HepG2 (cell line): ENCODE measurements around the gene IP6K1. TPM values are rescaled to one million over a fixed set of nuclear protein-coding genes. Genes with fewer than 3 reads are reported as not detected.

Experiments used
- BHLHE40 ChIP-seq: IDR thresholded peaks from 2 replicates; pipeline ENCODE4 v1.6.1; 2011; ENCODE audit warnings: low read length, improper control_type of control experiment
- CBX1 ChIP-seq: IDR thresholded peaks from one replicate; pipeline ENCODE4 v1.6.1; 2016; ENCODE audit warnings: antibody characterized with exemption, low read depth
- DNMT3B ChIP-seq: conservative IDR thresholded peaks from 2 replicates; pipeline ENCODE4 v1.6.1; 2016; ENCODE audit warnings: missing biosample characterization, control low read depth
- EEA1 ChIP-seq: sonication (generic); formaldehyde crosslinking; IDR thresholded peaks from 2 replicates; pipeline ENCODE4 v1.5.1; 2020; ENCODE audit warnings: mild to moderate bottlenecking, missing genetic modification reagents, borderline replicate concordance
- ETV5 ChIP-seq: IDR thresholded peaks from 2 replicates; pipeline ENCODE4 v1.6.1; 2018; ENCODE audit warnings: missing biosample characterization, missing genetic modification reagents, inconsistent platforms, borderline replicate concordance
- FOXK1 ChIP-seq: sonication (generic); formaldehyde crosslinking; IDR thresholded peaks from 2 replicates; pipeline ENCODE4 v1.4.0; 2020; ENCODE audit warnings: low read depth, missing genetic modification reagents, borderline replicate concordance
- HNF4G ChIP-seq, 2 experiments: sonication (generic) in 1 of 2; formaldehyde crosslinking in 1 of 2; IDR thresholded peaks; 2 replicates each; pipeline versions ENCODE4 v1.4.0 to v1.6.1; 2011 to 2020; ENCODE audit warnings: borderline replicate concordance in 2 of 2, low read depth in 2 of 2, mild to moderate bottlenecking in 2 of 2, low read length in 1 of 2, missing genetic modification reagents in 1 of 2, moderate library complexity in 1 of 2
- LBX2 ChIP-seq: sonication (generic); formaldehyde crosslinking; IDR thresholded peaks from 2 replicates; pipeline ENCODE4 v1.5.0; 2020; ENCODE audit warnings: missing genetic modification reagents, mild to moderate bottlenecking, borderline replicate concordance
- MEIS1 ChIP-seq: sonication (generic); formaldehyde crosslinking; IDR thresholded peaks from 2 replicates; pipeline ENCODE4 v1.9.0; 2021; ENCODE audit warnings: mild to moderate bottlenecking, missing genetic modification reagents, moderate library complexity, borderline replicate concordance
- SIN3B ChIP-seq: fragments of 150-350 bp; IDR thresholded peaks from 2 replicates; pipeline ENCODE4 v1.6.1; 2014; ENCODE audit warnings: low read length
- SMAD3 ChIP-seq: sonication (generic); formaldehyde crosslinking; IDR thresholded peaks from 2 replicates; pipeline ENCODE4 v1.4.0; 2020; ENCODE audit warnings: missing genetic modification reagents
- SP140L ChIP-seq: sonication (generic); formaldehyde crosslinking; IDR thresholded peaks from 2 replicates; pipeline ENCODE4 v1.4.0; 2020; ENCODE audit warnings: missing genetic modification reagents, borderline replicate concordance
- TAF15 ChIP-seq: fragments of 200-400 bp; formaldehyde crosslinking; IDR thresholded peaks from one replicate; pipeline ENCODE4 v1.6.1; 2018; ENCODE audit warnings: mild to moderate bottlenecking, low read depth, low read length; ENCODE audit not compliant: poor library complexity, severe bottlenecking
- ZBTB37 ChIP-seq: sonication (generic); formaldehyde crosslinking; IDR thresholded peaks from 2 replicates; pipeline ENCODE4 v1.4.0; 2020; ENCODE audit warnings: mild to moderate bottlenecking, missing genetic modification reagents
- ZNF224 ChIP-seq: sonication (generic); formaldehyde crosslinking; IDR thresholded peaks from 2 replicates; pipeline ENCODE4 v1.5.0; 2020; ENCODE audit warnings: mild to moderate bottlenecking, missing genetic modification reagents
- ZNF264 ChIP-seq: sonication (generic); formaldehyde crosslinking; IDR thresholded peaks from 2 replicates; pipeline ENCODE4 v1.4.0; 2020; ENCODE audit warnings: missing genetic modification reagents
- ZNF331 ChIP-seq: sonication (generic); formaldehyde crosslinking; IDR thresholded peaks from 2 replicates; pipeline ENCODE4 v1.4.0; 2020; ENCODE audit warnings: missing genetic modification reagents
- ZNF451 ChIP-seq: sonication (generic); formaldehyde crosslinking; IDR thresholded peaks from 2 replicates; pipeline ENCODE4 v1.5.0; 2020; ENCODE audit warnings: mild to moderate bottlenecking, missing genetic modification reagents
- ZNF549 ChIP-seq: sonication (generic); formaldehyde crosslinking; IDR thresholded peaks from 2 replicates; pipeline ENCODE4 v1.5.0; 2020; ENCODE audit warnings: missing genetic modification reagents
- ZNF747 ChIP-seq: sonication (generic); formaldehyde crosslinking; IDR thresholded peaks from 2 replicates; pipeline ENCODE4 v1.8.1; 2023; ENCODE audit warnings: missing genetic modification reagents, mild to moderate bottlenecking, borderline replicate concordance
- ZNF766 ChIP-seq: sonication (generic); formaldehyde crosslinking; IDR thresholded peaks from 2 replicates; pipeline ENCODE4 v1.5.0; 2020; ENCODE audit warnings: missing genetic modification reagents, borderline replicate concordance
- ZNF816 ChIP-seq: sonication (generic); formaldehyde crosslinking; IDR thresholded peaks from 2 replicates; pipeline ENCODE4 v1.8.0; 2022; ENCODE audit warnings: missing genetic modification reagents, mild to moderate bottlenecking, borderline replicate concordance
- polyA plus RNA-seq, 8 experiments: library from polyadenylated mRNA; depleted of rRNA in 3 of 8; stranded (reverse) in 7 of 8; unstranded in 1 of 8; fragments of >200 nt; fragmentation: Illumina TruSeq in 4 of 8; extraction: Trizol in 4 of 8; gene quantifications; 2 replicates each; pipeline versions ENCODE4 v1.2.1 to v1.2.3, GENCODE V29; 2011 to 2016; ENCODE audit warnings: low read depth in 4 of 8, missing spikeins in 1 of 8, mixed read lengths in 1 of 8; ENCODE audit not compliant: insufficient read depth in 1 of 8
- total RNA-seq, 5 experiments: library from RNA; depleted of rRNA; stranded (reverse); fragments of >200 nt; fragmentation: Illumina TruSeq; extraction: Trizol; gene quantifications; 2 replicates each; pipeline ENCODE4 v1.2.3, GENCODE V29; 2016; ENCODE audit warnings: low read depth in 1 of 5
- TF ChIP-seq, protein P1 (sequence below): sonication (generic); formaldehyde crosslinking; IDR thresholded peaks from 2 replicates; pipeline ENCODE4 v1.5.1; 2020; ENCODE audit warnings: mild to moderate bottlenecking, missing genetic modification reagents

IP6K1 gene
- total and polyA plus RNA-seq, 2 of the 13 experiments (the other 11 are each of a cell fraction or from before 2014, with no cell fraction given), result 17.7 to 29.7 TPM

DNA sequence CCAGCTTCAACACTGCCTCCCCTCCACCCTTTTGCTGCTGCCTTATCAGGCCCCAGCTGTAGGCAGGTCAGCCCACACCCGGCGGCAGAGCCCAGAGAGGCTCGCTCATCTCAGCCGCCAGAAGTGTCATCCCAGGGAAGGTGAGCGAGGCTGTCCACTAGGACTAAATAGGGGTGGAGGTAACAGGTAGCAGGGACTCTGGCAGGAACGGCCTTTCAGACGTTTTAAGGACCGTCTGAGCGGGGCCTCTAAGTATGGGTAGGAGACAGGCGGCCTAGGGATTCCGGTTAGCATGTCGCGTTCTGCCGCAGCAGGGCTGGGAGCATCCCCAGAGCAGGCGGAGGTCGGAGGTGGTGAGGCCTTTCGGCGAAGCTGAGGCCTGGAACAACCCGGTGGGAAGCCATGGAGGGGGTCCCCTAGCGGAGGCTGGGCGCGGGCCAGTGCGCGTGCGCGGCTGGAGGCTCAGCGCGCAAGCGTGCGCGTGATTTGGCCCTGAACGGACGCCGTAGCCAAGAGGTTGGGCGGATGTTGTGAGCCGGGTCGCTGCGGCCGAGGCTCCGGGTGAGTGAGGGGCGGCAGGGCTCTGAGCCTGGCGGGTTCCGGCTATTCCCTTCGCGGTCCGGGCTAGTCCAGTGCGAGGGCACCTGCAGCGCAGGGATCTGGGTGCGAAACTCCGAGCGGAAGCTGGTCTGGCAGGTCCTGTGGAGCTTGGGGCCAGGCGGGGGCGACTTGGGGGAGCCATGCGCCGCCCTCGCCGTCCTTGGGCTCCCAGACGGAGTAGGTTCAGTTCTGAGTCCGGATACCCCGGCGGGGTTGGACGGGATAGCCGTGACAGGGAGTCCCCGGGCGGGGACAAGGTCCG is 97.1 kb downstream of the IP6K1 start, which contains the start of the genes MST1 and RNF123 (continued):
- 0 out of 2 replicates have a peak, but pooled peaks have one; percentile 45 for TF ChIP-seq ZNF264
- TF ChIP-seq FOXK1 (CRISPR knock-in tag), result peak; percentile 88; the same call in 1 of the 2 replicates
- TF ChIP-seq SMAD3 (CRISPR knock-in tag), result 0 out of 2 replicates have a peak, but pooled peaks have one; percentile 47
- TF ChIP-seq CBX1, result peak; percentile 58
- peak; percentile 82 for TF ChIP-seq SIN3B
- 0 out of 2 replicates have a peak, but pooled peaks have one; percentile 59 for TF ChIP-seq ZNF224 (CRISPR knock-in tag)
- TF ChIP-seq LBX2 (CRISPR knock-in tag), result 0 out of 2 replicates have a peak, but pooled peaks have one; percentile 36
- no peak for TF ChIP-seq HNF4G (IDR thresholded peaks at IDR 0.05; ENCODE audit: borderline replicate concordance, low read depth, low read length)
- TF ChIP-seq HNF4G (CRISPR knock-in tag; IDR thresholded peaks at IDR 0.05; ENCODE audit: borderline replicate concordance, low read depth), result peak; percentile 36; the same call in 1 of the 2 replicates
- peak; percentile 58; the same call in 1 of the 2 replicates for TF ChIP-seq ZNF747 (CRISPR knock-in tag)
- TF ChIP-seq TAF15, result no peak
- TF ChIP-seq, protein P1, sequence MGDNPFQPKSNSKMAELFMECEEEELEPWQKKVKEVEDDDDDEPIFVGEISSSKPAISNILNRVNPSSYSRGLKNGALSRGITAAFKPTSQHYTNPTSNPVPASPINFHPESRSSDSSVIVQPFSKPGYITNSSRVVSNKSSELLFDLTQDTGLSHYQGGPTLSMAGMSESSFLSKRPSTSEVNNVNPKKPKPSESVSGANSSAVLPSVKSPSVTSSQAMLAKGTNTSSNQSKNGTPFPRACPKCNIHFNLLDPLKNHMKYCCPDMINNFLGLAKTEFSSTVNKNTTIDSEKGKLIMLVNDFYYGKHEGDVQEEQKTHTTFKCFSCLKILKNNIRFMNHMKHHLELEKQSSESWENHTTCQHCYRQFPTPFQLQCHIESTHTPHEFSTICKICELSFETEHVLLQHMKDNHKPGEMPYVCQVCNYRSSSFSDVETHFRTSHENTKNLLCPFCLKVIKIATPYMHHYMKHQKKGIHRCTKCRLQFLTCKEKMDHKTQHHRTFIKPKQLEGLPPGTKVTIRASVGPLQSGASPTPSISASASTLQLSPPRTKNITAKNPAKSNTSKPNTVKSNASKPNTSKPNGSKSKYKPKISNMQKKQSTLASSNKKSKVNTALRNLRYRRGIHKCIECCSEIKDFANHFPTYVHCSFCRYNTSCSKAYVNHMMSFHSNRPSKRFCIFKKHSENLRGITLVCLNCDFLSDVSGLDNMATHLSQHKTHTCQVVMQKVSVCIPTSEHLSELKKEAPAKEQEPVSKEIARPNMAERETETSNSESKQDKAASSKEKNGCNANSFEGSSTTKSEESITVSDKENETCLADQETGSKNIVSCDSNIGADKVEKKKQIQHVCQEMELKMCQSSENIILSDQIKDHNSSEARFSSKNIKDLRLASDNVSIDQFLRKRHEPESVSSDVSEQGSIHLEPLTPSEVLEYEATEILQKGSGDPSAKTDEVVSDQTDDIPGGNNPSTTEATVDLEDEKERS, result no peak
- TF ChIP-seq ZNF331 (CRISPR knock-in tag), result peak; percentile 65; the same call in 1 of the 2 replicates
- 0 out of 2 replicates have a peak, but pooled peaks have one; percentile 21 for TF ChIP-seq DNMT3B
- TF ChIP-seq ZNF451 (CRISPR knock-in tag), result peak; percentile 47; the same call in 1 of the 2 replicates
- peak; percentile 21; the same call in 1 of the 2 replicates for TF ChIP-seq BHLHE40
- TF ChIP-seq ZNF766 (CRISPR knock-in tag), result no peak
- TF ChIP-seq ZNF816 (CRISPR knock-in tag), result 0 out of 2 replicates have a peak, but pooled peaks have one; percentile 57
- no peak for TF ChIP-seq ZNF549
- no peak for TF ChIP-seq ZBTB37
- peak; percentile 19; the same call in 1 of the 2 replicates for TF ChIP-seq SP140L (CRISPR knock-in tag)
- TF ChIP-seq MEIS1 (CRISPR knock-in tag), result peak; percentile 32; the same call in 1 of the 2 replicates
- TF ChIP-seq ETV5 (CRISPR knock-in tag), result peak; percentile 64
- peak; percentile 44; the same call in 1 of the 2 replicates for TF ChIP-seq EEA1 (CRISPR knock-in tag)
